H1 (cell line): Measurements from ENCODE around the gene SIRT7. TPM values are rescaled to one million over a fixed set of nuclear protein-coding genes. Genes with fewer than 3 reads are reported as not detected.

ENCODE experiments used
- CTCF ChIA-PET: fragments of 300-600 bp; sonication (Branson Sonifier 250); formaldehyde crosslinking; loops from one replicate; lab custom pipeline; 2021; ENCODE audit not compliant: partially characterized antibody; lab: Charles Lee
- POLR2A ChIA-PET: fragments of 300-600 bp; sonication (Branson Sonifier 250); formaldehyde crosslinking; loops from one replicate; lab custom pipeline; 2021; ENCODE audit warnings: inconsistent platforms; ENCODE audit not compliant: partially characterized antibody; lab: Charles Lee
- DNase-seq, 2 experiments: peaks; one replicate each; pipeline versions ENCODE4 v3.0.0 to v3.0.0-alpha.2; 2010 to 2022; ENCODE audit warnings: low spot score in 2 of 2, low read depth in 1 of 2, mixed read lengths in 1 of 2
- FAIRE-seq: peaks from 2 replicates; lab custom pipeline; 2011; peaks lifted over from hg19 to GRCh38; lab: Jason Lieb, UNC
- H2AFZ ChIP-seq: 2 replicates; pipeline ENCODE4 v1.8.1; 2012; ENCODE audit warnings: low read length, inconsistent platforms
- H2AK5ac ChIP-seq: 2 replicates; pipeline ENCODE4 v1.6.1; 2013; ENCODE audit warnings: low read depth, low read length
- H2BK120ac ChIP-seq: replicated peaks from 2 replicates; pipeline ENCODE3; 2013; ENCODE audit warnings: low read depth, low read length, inconsistent platforms
- H2BK12ac ChIP-seq: 2 replicates; pipeline ENCODE4 v1.6.1; 2013; ENCODE audit warnings: low read depth, low read length
- H2BK15ac ChIP-seq: 2 replicates; pipeline ENCODE4 v1.6.1; 2013; ENCODE audit warnings: low read length
- H2BK20ac ChIP-seq: 2 replicates; pipeline ENCODE4 v1.6.1; 2013; ENCODE audit warnings: low read length
- H2BK5ac ChIP-seq: 2 replicates; pipeline ENCODE4 v1.6.1; 2013; ENCODE audit warnings: low read depth, low read length
- H3K14ac ChIP-seq: 2 replicates; pipeline ENCODE4 v1.6.1; 2013; ENCODE audit warnings: inconsistent platforms; ENCODE audit not compliant: insufficient read length
- H3K18ac ChIP-seq: 2 replicates; pipeline ENCODE4 v1.6.1; 2013; ENCODE audit warnings: low read length; ENCODE audit errors: extremely low read depth
- H3K23ac ChIP-seq: 2 replicates; pipeline ENCODE4 v1.6.1; 2013; ENCODE audit warnings: inconsistent platforms; ENCODE audit not compliant: insufficient read length
- H3K23me2 ChIP-seq: 2 replicates; pipeline ENCODE4 v1.6.1; 2013; ENCODE audit warnings: low read depth, low read length
- H3K27ac ChIP-seq: 2 replicates; pipeline ENCODE4 v1.6.1; 2011; ENCODE audit warnings: low read depth, low read length, inconsistent platforms
- H3K27me3 ChIP-seq, 4 experiments: replicated peaks in 1 of 4; 1 replicate in 1 of 4; 2 replicates in 3 of 4; pipeline versions ENCODE4 v1.6.1 to v1.8.1; 2011 to 2013; ENCODE audit warnings: low read length in 3 of 4, mild to moderate bottlenecking in 3 of 4, inconsistent platforms in 2 of 4, mixed read lengths in 2 of 4, moderate library complexity in 1 of 4; ENCODE audit not compliant: control insufficient read depth in 3 of 4, insufficient read depth in 3 of 4; ENCODE audit errors: extremely low read depth in 1 of 4
- H3K36me3 ChIP-seq, 4 experiments: 2 replicates each; pipeline versions ENCODE4 v1.6.1 to v1.8.1; 2011 to 2013; ENCODE audit warnings: mild to moderate bottlenecking in 4 of 4, low read length in 3 of 4, moderate library complexity in 2 of 4, control low read depth in 1 of 4, inconsistent platforms in 1 of 4; ENCODE audit not compliant: insufficient read depth in 4 of 4, control insufficient read depth in 2 of 4
- H3K4ac ChIP-seq: replicated peaks from 2 replicates; pipeline ENCODE3; 2013; ENCODE audit warnings: low read length, low read depth, mixed read lengths, inconsistent platforms; ENCODE audit not compliant: insufficient read length
- H3K4me1 ChIP-seq, 4 experiments: replicated peaks in 1 of 4; 1 replicate in 1 of 4; 2 replicates in 3 of 4; pipeline versions ENCODE4 v1.6.1 to v1.8.1; 2011 to 2013; ENCODE audit warnings: low read length in 3 of 4, inconsistent platforms in 2 of 4, mixed read lengths in 1 of 4; ENCODE audit not compliant: insufficient read depth in 4 of 4, control insufficient read depth in 3 of 4
- H3K4me2 ChIP-seq, 2 experiments: 2 replicates each; pipeline versions ENCODE4 v1.6.1 to v1.8.1; 2011 to 2013; ENCODE audit warnings: low read depth in 2 of 2, low read length in 2 of 2, control low read depth in 1 of 2, inconsistent platforms in 1 of 2, mild to moderate bottlenecking in 1 of 2; ENCODE audit not compliant: insufficient read depth in 1 of 2
- H3K4me3 ChIP-seq, 4 experiments: fragments of 200-600, 300-600 bp in 1 of 4; sonication (generic), shearing (Covaris generic), sonication (Bioruptor Twin) in 1 of 4; 2 replicates each; pipeline versions ENCODE4 v1.5.1 to v1.8.1; 2011 to 2016; ENCODE audit warnings: low read length in 4 of 4, low read depth in 3 of 4, control low read depth in 2 of 4, inconsistent platforms in 2 of 4, mild to moderate bottlenecking in 2 of 4, mixed read lengths in 1 of 4, moderate library complexity in 1 of 4; ENCODE audit not compliant: insufficient read depth in 2 of 4; ENCODE audit errors: extremely low read depth in 1 of 4
- H3K56ac ChIP-seq: replicated peaks from 2 replicates; pipeline ENCODE3; 2013; ENCODE audit warnings: low read depth, mild to moderate bottlenecking, mixed read lengths, low read length, inconsistent platforms; ENCODE audit not compliant: insufficient read length
- H3K79me1 ChIP-seq: 2 replicates; pipeline ENCODE4 v1.6.1; 2013; ENCODE audit warnings: low read depth, low read length, control low read depth
- H3K79me2 ChIP-seq, 2 experiments: 2 replicates each; pipeline versions ENCODE4 v1.6.1 to v1.8.1; 2012 to 2013; ENCODE audit warnings: low read length in 2 of 2, mild to moderate bottlenecking in 2 of 2, inconsistent platforms in 1 of 2; ENCODE audit not compliant: insufficient read depth in 2 of 2, control insufficient read depth in 1 of 2
- H3K9ac ChIP-seq, 4 experiments: replicated peaks in 1 of 4; 1 replicate in 1 of 4; 2 replicates in 3 of 4; pipeline versions ENCODE4 v1.6.1 to v1.8.1; 2011 to 2013; ENCODE audit warnings: low read depth in 3 of 4, low read length in 3 of 4, control low read depth in 2 of 4, mild to moderate bottlenecking in 2 of 4, moderate library complexity in 2 of 4, inconsistent platforms in 1 of 4; ENCODE audit errors: extremely low read depth in 1 of 4
- H3K9me3 ChIP-seq, 2 experiments: 2 replicates each; pipeline versions ENCODE4 v1.6.1 to v1.8.1; 2012 to 2013; ENCODE audit warnings: mild to moderate bottlenecking in 2 of 2, moderate library complexity in 2 of 2, control low read depth in 1 of 2, inconsistent platforms in 1 of 2, low read depth in 1 of 2, low read length in 1 of 2, mixed read lengths in 1 of 2; ENCODE audit not compliant: insufficient read depth in 2 of 2
- H4K20me1 ChIP-seq, 2 experiments: replicated peaks in 1 of 2; 2 replicates each; pipeline versions ENCODE3 to v1.8.1; 2011 to 2013; ENCODE audit warnings: inconsistent platforms in 2 of 2, low read length in 2 of 2, mild to moderate bottlenecking in 1 of 2; ENCODE audit not compliant: insufficient read depth in 2 of 2, control insufficient read depth in 1 of 2
- H4K5ac ChIP-seq: 2 replicates; pipeline ENCODE4 v1.6.1; 2013; ENCODE audit warnings: low read length, low read depth, mixed read lengths, inconsistent platforms; ENCODE audit not compliant: insufficient read length
- H4K8ac ChIP-seq: 2 replicates; pipeline ENCODE4 v1.8.0; 2013; ENCODE audit warnings: mild to moderate bottlenecking, moderate library complexity, low read length, inconsistent platforms; ENCODE audit not compliant: insufficient read depth; ENCODE audit errors: extremely low read depth
- H4K91ac ChIP-seq: replicated peaks from 2 replicates; pipeline ENCODE3; 2013; ENCODE audit warnings: low read length, mixed read lengths, inconsistent platforms; ENCODE audit not compliant: insufficient read length
- CEBPB ChIP-seq: IDR thresholded peaks from 2 replicates; pipeline ENCODE4 v1.6.1; 2012; ENCODE audit warnings: low read depth, low read length
- HDAC2 ChIP-seq, 2 experiments: fragments of 300-600 bp in 1 of 2; sonication (generic) in 1 of 2; IDR thresholded peaks; 2 replicates each; pipeline ENCODE4 v1.6.1; 2011 to 2012; ENCODE audit warnings: low read depth in 2 of 2, low read length in 2 of 2, mild to moderate bottlenecking in 2 of 2, moderate library complexity in 2 of 2, borderline replicate concordance in 1 of 2, inconsistent platforms in 1 of 2
- MAFK ChIP-seq: IDR thresholded peaks from 2 replicates; pipeline ENCODE4 v1.6.1; 2012; ENCODE audit warnings: low read depth, mild to moderate bottlenecking, improper control_type of control experiment, low read length
- PHF8 ChIP-seq: fragments of 200-600 bp; sonication (generic); conservative IDR thresholded peaks from 2 replicates; pipeline ENCODE4 v1.7.1; 2012; ENCODE audit warnings: low read depth, mild to moderate bottlenecking, inconsistent platforms, low read length, moderate library complexity
- POLR2A ChIP-seq, 2 experiments: IDR thresholded peaks; 1 replicate in 1 of 2; 2 replicates in 1 of 2; pipeline ENCODE4 v1.6.1; 2011; ENCODE audit warnings: low read depth in 2 of 2, low read length in 2 of 2, mild to moderate bottlenecking in 2 of 2; ENCODE audit errors: control extremely low read depth in 1 of 2
- RFX5 ChIP-seq: IDR thresholded peaks from 2 replicates; pipeline ENCODE4 v1.6.1; 2011; ENCODE audit warnings: low read depth, low read length, improper control_type of control experiment, borderline replicate concordance
- SRF ChIP-seq: IDR thresholded peaks from 2 replicates; pipeline ENCODE4 v1.6.1; 2011; ENCODE audit warnings: mild to moderate bottlenecking, low read depth, low read length, moderate library complexity
- WGBS, 2 experiments: shearing (Covaris generic) in 1 of 2; methylation state at CpG; one replicate each; pipeline versions ENCODE4 v1.1.6 to v1.1.7; 2013 to 2015; ENCODE audit warnings: low lambda C conversion rate in 2 of 2, mixed read lengths in 2 of 2, inconsistent platforms in 1 of 2, low coverage in 1 of 2, missing lambda C conversion rate in 1 of 2; ENCODE audit not compliant: insufficient replicate concordance in 2 of 2, insufficient coverage in 1 of 2, insufficient read length in 1 of 2; ENCODE audit errors: extremely low coverage in 1 of 2, missing lambda C conversion rate in 1 of 2; 5-methylcytosine and 5-hydroxymethylcytosine counted together
- polyA plus RNA-seq, 7 experiments: library from polyadenylated mRNA; depleted of rRNA in 3 of 7; stranded (reverse) in 5 of 7; unstranded in 2 of 7; fragments of >200 nt in 5 of 7; fragments of 200-250 nt in 2 of 7; gene quantifications; 1 replicate in 5 of 7; 2 replicates in 1 of 7; 4 replicates in 1 of 7; pipeline versions ENCODE4 v1.2.1 to v1.2.3, GENCODE V29; 2011 to 2013; ENCODE audit warnings: missing spikeins in 2 of 7, mixed read lengths in 2 of 7
- total RNA-seq: library from RNA; stranded (reverse); fragmentation: NEBNext Ultra II Directional; extraction: Animal tissue kit (Norgen Biotek cat#: 25700); gene quantifications from 2 replicates; pipeline ENCODE4 v1.2.1, GENCODE V29; 2021
- TF ChIP-seq, protein P1 (sequence below): IDR thresholded peaks from 2 replicates; pipeline ENCODE4 v1.6.1; 2012; ENCODE audit warnings: low read length, inconsistent platforms

SIRT7 gene
- total and polyA plus RNA-seq, 2 of the 8 experiments (the other 6 are each of a cell fraction or from before 2014, with no cell fraction given): 5.8 to 16.6 TPM

DNA sequence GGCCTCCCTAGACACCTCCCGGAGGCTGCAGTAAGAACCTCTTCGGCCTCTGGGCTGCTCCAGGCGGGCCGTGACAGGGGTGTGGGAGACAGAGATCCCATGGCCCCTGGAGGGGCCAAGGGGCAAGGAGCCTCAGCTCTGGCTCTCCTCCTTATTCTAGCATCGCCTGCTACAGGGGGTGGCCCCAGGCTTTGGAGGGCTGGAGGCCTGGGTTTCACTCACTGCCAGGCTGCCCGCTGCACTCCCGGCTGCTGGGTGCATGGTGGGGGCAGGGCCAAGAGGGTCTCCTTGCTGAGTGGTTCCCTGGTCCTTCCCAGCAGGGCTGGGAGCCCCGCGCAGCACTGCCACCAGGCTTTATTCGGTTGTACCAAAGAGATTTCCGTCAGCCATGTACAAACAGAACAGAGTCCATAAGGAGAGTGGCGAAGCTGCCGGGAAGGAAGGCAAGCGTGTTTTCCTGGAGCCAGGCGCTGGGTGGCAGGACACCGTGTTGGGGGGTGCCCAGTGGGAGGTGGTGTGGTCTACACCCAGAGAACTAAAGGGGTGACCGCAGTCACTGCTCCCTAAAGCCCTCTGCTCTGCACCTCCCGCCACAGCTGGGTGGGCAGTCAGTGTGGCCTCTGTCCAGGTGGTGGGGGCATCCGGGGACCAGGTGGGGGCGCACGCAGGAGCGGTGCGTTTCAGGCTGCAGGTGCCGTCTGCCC lies 13.9 kb downstream of the SIRT7 start:
- H2BK15ac ChIP-seq: no peak overlapping the region
- FAIRE-seq (no peak), DNase-seq (no peak)
- H3K4me3 ChIP-seq: no peak overlapping the region
- H3K56ac ChIP-seq: no peak overlapping the region
- no peak overlapping the region for H3K18ac ChIP-seq
- H4K8ac ChIP-seq: no peak overlapping the region
- no peak overlapping the region for H3K9ac ChIP-seq
- TF ChIP-seq POLR2A (IDR thresholded peaks at IDR 0.05; ENCODE audit: control extremely low read depth in 1 of 2, low read depth in 2 of 2, low read length in 2 of 2) (no peak), SRF (no peak), PHF8 (no peak), MAFK (no peak), CEBPB (no peak), RFX5 (no peak), HDAC2 (IDR thresholded peaks at IDR 0.05; ENCODE audit: borderline replicate concordance in 1 of 2, low read depth in 2 of 2, low read length in 2 of 2) (no peak)
- TF ChIP-seq, protein P1, sequence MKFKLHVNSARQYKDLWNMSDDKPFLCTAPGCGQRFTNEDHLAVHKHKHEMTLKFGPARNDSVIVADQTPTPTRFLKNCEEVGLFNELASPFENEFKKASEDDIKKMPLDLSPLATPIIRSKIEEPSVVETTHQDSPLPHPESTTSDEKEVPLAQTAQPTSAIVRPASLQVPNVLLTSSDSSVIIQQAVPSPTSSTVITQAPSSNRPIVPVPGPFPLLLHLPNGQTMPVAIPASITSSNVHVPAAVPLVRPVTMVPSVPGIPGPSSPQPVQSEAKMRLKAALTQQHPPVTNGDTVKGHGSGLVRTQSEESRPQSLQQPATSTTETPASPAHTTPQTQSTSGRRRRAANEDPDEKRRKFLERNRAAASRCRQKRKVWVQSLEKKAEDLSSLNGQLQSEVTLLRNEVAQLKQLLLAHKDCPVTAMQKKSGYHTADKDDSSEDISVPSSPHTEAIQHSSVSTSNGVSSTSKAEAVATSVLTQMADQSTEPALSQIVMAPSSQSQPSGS: no peak
- no peak overlapping the region for H4K91ac ChIP-seq
- H4K20me1 ChIP-seq: peaks cover 5 to 14% of the 10 kb centered on the region in 2 experiments
- H3K79me2 ChIP-seq: no peaks in the 10 kb centered on the region
- POLR2A ChIA-PET: interaction anchor here (1.0 to 4.0 kb wide), 6 partner anchors 9 to 55 kb away, joined by 3 to 22 read pairs (median 4); partner anchors contain the start of gene MAFG
- H3K79me1 ChIP-seq: no peaks in the 10 kb centered on the region; the same call in 1 of the 2 replicates
- WGBS, 2 experiments: 90% methylated on average over 24 of the region's 24 CpGs; no CpG with 5 or more reads in 1 of the 2 experiments
- H3K27ac ChIP-seq: no peak overlapping the region
- peaks cover 6% of the 10 kb centered on the region; the same call in 1 of the 2 replicates for H3K23me2 ChIP-seq
- H3K36me3 ChIP-seq: peaks cover 0 to 3% (median 2%) of the 10 kb centered on the region in 4 experiments; a peak in 4 of 8 replicates
- no peak overlapping the region for H4K5ac ChIP-seq
- peaks cover 0 to 8% (median 2%) of the 10 kb centered on the region in 4 experiments; a peak in 3 of 7 replicates for H3K4me1 ChIP-seq
- H2BK5ac ChIP-seq: no peak overlapping the region
- no peak overlapping the region for H3K23ac ChIP-seq
- no peak overlapping the region for H2AFZ ChIP-seq
- no peak overlapping the region for H2BK12ac ChIP-seq
- H3K4ac ChIP-seq: no peak overlapping the region
- no peak overlapping the region for H3K4me2 ChIP-seq
- H2BK20ac ChIP-seq: no peak overlapping the region
- no peak overlapping the region for H3K14ac ChIP-seq
- CTCF ChIA-PET: no interaction called here
- H2BK120ac ChIP-seq: no peak overlapping the region
- H3K27me3 ChIP-seq: peaks cover 0 to 22% (median 14%) of the 10 kb centered on the region in 4 experiments; a peak in 5 of 7 replicates
- no peak overlapping the region for H2AK5ac ChIP-seq
- H3K9me3 ChIP-seq: no peaks in the 10 kb centered on the region
